ENCODE measurements around the gene TMEM217.

The TMEM217 gene

DNA sequence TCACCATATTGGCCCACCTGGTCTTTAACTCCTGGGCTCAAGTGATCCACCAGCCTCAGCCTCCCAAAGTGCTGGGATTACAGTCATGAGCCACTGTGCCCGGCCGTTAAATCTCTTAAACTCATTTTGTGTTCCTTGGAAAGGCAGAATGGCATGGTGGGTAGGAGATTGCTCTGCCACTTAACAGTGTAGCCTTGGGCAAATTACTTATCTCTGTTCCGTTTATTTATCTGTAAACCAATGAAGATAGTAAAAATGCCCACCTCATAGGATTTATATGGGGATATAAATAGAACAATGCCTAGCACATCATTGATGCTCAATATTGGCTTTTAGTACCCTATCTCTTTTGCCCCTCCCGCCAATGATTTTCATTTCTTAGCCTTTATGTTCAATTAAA lies 95.2 kb downstream of the TMEM217 start:
- no peak for DNase-seq (ENCODE audit: low read depth)
